Thyroid gland (tissue), 4 donors: ENCODE results near the gene C2CD4D.

Experiments
- POLR2A ChIP-seq, 2 donors: fragments of 450-650 bp; IDR thresholded peaks; one replicate each; pipeline ENCODE4 v1.6.1; 2017; ENCODE audit warnings: antibody characterized with exemption in 2 of 2, mild to moderate bottlenecking in 2 of 2, moderate library complexity in 1 of 2
- TF ChIP-seq, protein P1 (sequence below), 6 experiments: fragments of 200-600 bp in 3 of 6; fragments of 450-650 bp in 3 of 6; sonication (generic) in 3 of 6; IDR thresholded peaks; one replicate each; pipeline ENCODE4 v1.5.1; 2016 to 2019; ENCODE audit warnings: antibody characterized with exemption in 6 of 6, mild to moderate bottlenecking in 2 of 6, inconsistent platforms in 1 of 6, moderate library complexity in 1 of 6

DNA sequence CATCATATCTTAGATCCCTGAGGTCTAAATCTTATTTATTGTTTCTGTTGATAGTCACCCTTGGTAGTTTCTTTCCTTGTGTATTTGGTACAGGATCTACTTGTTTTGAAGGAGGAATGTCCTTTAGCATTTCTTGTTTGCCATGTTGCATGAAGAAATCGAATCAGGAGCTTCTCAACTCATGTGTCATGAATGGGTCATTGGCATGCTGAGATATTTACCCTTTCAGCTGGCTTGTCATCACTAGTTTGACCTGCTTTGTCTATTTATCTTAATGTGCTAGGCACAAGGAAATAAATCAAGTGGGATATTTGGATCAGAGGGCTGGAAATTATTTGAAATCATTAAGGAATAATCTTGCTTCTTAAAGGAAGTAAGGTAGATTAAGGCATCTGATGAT, 45.9 kb upstream of the C2CD4D start:
- TF ChIP-seq, protein P1, sequence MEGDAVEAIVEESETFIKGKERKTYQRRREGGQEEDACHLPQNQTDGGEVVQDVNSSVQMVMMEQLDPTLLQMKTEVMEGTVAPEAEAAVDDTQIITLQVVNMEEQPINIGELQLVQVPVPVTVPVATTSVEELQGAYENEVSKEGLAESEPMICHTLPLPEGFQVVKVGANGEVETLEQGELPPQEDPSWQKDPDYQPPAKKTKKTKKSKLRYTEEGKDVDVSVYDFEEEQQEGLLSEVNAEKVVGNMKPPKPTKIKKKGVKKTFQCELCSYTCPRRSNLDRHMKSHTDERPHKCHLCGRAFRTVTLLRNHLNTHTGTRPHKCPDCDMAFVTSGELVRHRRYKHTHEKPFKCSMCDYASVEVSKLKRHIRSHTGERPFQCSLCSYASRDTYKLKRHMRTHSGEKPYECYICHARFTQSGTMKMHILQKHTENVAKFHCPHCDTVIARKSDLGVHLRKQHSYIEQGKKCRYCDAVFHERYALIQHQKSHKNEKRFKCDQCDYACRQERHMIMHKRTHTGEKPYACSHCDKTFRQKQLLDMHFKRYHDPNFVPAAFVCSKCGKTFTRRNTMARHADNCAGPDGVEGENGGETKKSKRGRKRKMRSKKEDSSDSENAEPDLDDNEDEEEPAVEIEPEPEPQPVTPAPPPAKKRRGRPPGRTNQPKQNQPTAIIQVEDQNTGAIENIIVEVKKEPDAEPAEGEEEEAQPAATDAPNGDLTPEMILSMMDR (IDR thresholded peaks at IDR 0.05): no peak
- TF ChIP-seq POLR2A (IDR thresholded peaks at IDR 0.05): no peak
